HG03469 (cell line): ENCODE results near the gene SKAP1.

Experiments used
- ATAC-seq: cut with Tn5 transposase; IDR thresholded peaks from one replicate; pipeline ENCODE4 v1.9.1; 2021; ENCODE audit warnings: mild to moderate bottlenecking, moderate library complexity, moderate number of reproducible peaks; ENCODE audit not compliant: unreplicated experiment

The SKAP1 gene

GRCh38 chr17:48084932-48085331 is 345.1 kb downstream of the SKAP1 start:
- ATAC-seq = no peak
